ENCODE data around the gene CALN1. TPM values are rescaled to one million over a fixed set of nuclear protein-coding genes. Genes with fewer than 3 reads are reported as not detected.

The CALN1 gene
- total and polyA plus RNA-seq, 2 experiments from 2014 or later: 7.6 to 14.5 TPM

DNA sequence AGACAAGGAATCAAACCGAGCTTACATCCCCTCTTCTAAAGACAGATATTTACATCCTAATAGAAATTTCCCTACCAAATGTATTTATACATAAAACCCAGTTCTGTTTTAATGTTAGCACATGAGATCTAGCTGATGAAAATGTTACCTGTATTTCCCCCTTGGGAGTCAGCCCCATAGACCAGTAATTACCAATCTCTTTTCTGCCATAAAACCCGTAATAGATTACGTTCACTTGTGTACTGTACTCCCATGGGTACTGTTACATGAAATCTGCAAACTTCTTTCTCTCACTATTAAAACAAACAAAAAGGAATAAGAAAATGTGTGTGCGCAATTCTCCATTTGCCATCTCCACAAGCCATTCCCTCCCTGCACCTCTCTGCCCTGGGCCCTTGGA is 450.9 kb downstream of the CALN1 start:
- Mint-ChIP-seq H3K4me3 (no peak overlapping the region), H3K36me3 (ENCODE audit: low read depth) (0 out of 3 replicates have a peak, but pooled peaks cover 2% of the 10 kb centered on the region), H3K4me1 (no peaks in the 10 kb centered on the region), H3K9me3 (no peaks in the 10 kb centered on the region; the same call in 2 of the 3 replicates), H3K27ac (no peak overlapping the region), H3K27me3 (ENCODE audit: insufficient read depth, low read depth, poor library complexity) (no peaks in the 10 kb centered on the region)
- Histone ChIP-seq H3K4me2 (no peak overlapping the region), H3K4me1 (ENCODE audit: insufficient read depth) (no peaks in the 10 kb centered on the region), H3K4me3 (no peak overlapping the region), H3F3A (replicated peaks; ENCODE audit: low read depth) (no peaks in the 10 kb centered on the region), H3K27ac (ENCODE audit: low read depth) (no peak overlapping the region), H2AFZ (no peak overlapping the region), H3K79me2 (replicated peaks; ENCODE audit: insufficient read depth) (no peaks in the 10 kb centered on the region), H3K9me2 (ENCODE audit: insufficient read depth) (no peaks in the 10 kb centered on the region), H3K36me3 (ENCODE audit: insufficient read depth) (no peaks in the 10 kb centered on the region), H3K27me3 (ENCODE audit: insufficient read depth) (no peaks in the 10 kb centered on the region), H4K20me1 (replicated peaks; ENCODE audit: insufficient read depth) (no peaks in the 10 kb centered on the region)
- no peak for DNase-seq (ENCODE audit: low spot score)
- TF ChIP-seq STAT1 (IDR thresholded peaks at IDR 0.05; ENCODE audit: unreplicated experiment) (no peak), CREB1 (CRISPR knock-in tag; IDR thresholded peaks at IDR 0.05; ENCODE audit: low read depth) (no peak)
- no peak for ATAC-seq

DNA sequence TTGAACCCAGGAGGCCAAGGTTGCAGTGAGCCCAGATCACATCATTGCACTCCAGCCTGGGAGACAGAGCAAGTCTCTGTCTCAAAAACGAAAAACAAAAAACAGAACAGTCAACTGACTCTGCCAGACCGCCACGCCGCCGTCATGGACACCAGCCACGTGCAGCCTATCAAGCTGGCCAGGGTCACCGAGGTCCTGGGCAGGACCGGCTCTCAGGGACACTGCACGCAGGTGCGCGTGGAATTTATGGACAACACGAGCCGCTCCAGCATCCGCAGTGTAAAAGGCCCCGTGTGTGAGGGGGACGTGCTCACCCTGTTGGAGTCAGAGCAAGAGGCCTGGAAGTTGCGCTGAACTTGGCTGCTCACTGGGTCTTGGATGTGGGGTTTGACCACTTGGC is 470.0 kb downstream of the CALN1 start:
- Mint-ChIP-seq H3K27ac (no peak overlapping the region), H3K4me1 (peaks cover 9% of the 10 kb centered on the region), H3K9me3 (peaks cover 11% of the 10 kb centered on the region; the same call in 2 of the 3 replicates), H3K27me3 (ENCODE audit: insufficient read depth, low read depth, poor library complexity) (peaks cover 5% of the 10 kb centered on the region), H3K36me3 (ENCODE audit: low read depth) (peaks cover 11% of the 10 kb centered on the region; the same call in 1 of the 3 replicates), H3K4me3 (no peak overlapping the region)
- TF ChIP-seq CREB1 (CRISPR knock-in tag; IDR thresholded peaks at IDR 0.05; ENCODE audit: low read depth) (no peak), POLR2AphosphoS5 (IDR thresholded peaks at IDR 0.05; ENCODE audit: low read depth) (no peak), NANOG (IDR thresholded peaks at IDR 0.05; ENCODE audit: borderline replicate concordance) (no peak), ZNF331 (CRISPR knock-in tag; IDR thresholded peaks at IDR 0.05; ENCODE audit: low read depth) (no peak), EZH2 (IDR thresholded peaks at IDR 0.05; ENCODE audit: low read depth, unreplicated experiment) (no peak), ZNF114 (CRISPR knock-in tag; IDR thresholded peaks at IDR 0.05) (no peak)
- TF ChIP-seq, protein P1, sequence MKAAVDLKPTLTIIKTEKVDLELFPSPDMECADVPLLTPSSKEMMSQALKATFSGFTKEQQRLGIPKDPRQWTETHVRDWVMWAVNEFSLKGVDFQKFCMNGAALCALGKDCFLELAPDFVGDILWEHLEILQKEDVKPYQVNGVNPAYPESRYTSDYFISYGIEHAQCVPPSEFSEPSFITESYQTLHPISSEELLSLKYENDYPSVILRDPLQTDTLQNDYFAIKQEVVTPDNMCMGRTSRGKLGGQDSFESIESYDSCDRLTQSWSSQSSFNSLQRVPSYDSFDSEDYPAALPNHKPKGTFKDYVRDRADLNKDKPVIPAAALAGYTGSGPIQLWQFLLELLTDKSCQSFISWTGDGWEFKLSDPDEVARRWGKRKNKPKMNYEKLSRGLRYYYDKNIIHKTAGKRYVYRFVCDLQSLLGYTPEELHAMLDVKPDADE (IDR thresholded peaks at IDR 0.05): no peak
- Histone ChIP-seq H2AFZ (no peak overlapping the region), H3K27me3 (ENCODE audit: insufficient read depth) (no peaks in the 10 kb centered on the region), H3K9me2 (ENCODE audit: insufficient read depth) (0 out of 2 replicates have a peak, but pooled peaks cover 3% of the 10 kb centered on the region), H3F3A (replicated peaks; ENCODE audit: low read depth) (no peaks in the 10 kb centered on the region), H3K4me1 (ENCODE audit: insufficient read depth) (peaks cover 9% of the 10 kb centered on the region; the same call in 1 of the 2 replicates), H3K79me2 (replicated peaks; ENCODE audit: insufficient read depth) (no peaks in the 10 kb centered on the region), H3K4me2 (0 out of 2 replicates have a peak overlapping the region, but pooled peaks have one; percentile 27), H4K20me1 (replicated peaks; ENCODE audit: insufficient read depth) (no peaks in the 10 kb centered on the region), H3K4me3 (no peak overlapping the region), H3K27ac (ENCODE audit: low read depth) (no peak overlapping the region), H3K36me3 (ENCODE audit: insufficient read depth) (no peaks in the 10 kb centered on the region)
- ATAC-seq (no peak), DNase-seq (ENCODE audit: low spot score) (no peak)

DNA sequence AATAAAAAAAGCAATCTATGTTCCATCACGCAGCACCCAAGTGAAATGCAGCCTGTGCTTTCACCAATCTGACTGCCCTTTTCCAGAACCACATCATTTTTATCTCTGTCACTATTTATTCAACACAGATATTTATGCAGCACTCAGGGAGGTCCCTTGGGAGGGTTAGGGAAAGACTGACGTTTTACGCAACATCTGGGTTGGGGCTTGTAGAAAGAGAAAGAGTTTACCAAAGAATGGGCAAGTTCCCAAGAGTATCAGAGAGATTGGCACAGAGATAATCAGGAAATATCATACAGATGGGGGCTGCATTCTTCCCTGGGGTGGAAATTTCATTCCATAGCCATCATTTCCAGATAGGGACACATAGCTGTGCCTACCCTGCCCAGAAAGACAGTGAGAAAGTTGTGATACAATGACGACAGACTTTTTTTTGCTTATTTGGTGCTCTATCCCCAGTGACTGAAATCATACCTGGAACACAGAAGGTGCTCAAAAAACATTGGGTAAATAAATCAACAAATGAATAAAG is 474.2 kb downstream of the CALN1 start:
- Histone ChIP-seq H3K4me1 (ENCODE audit: insufficient read depth) (peaks cover 6% of the 10 kb centered on the region; the same call in 1 of the 2 replicates), H4K20me1 (replicated peaks; ENCODE audit: insufficient read depth) (no peaks in the 10 kb centered on the region), H3K4me2 (no peak overlapping the region), H2AFZ (no peak overlapping the region), H3K4me3 (no peak overlapping the region), H3K9me2 (ENCODE audit: insufficient read depth) (0 out of 2 replicates have a peak, but pooled peaks cover 2% of the 10 kb centered on the region), H3K36me3 (ENCODE audit: insufficient read depth) (no peaks in the 10 kb centered on the region), H3F3A (replicated peaks; ENCODE audit: low read depth) (no peaks in the 10 kb centered on the region), H3K79me2 (replicated peaks; ENCODE audit: insufficient read depth) (no peaks in the 10 kb centered on the region), H3K27me3 (ENCODE audit: insufficient read depth) (no peaks in the 10 kb centered on the region), H3K27ac (ENCODE audit: low read depth) (no peak overlapping the region)
- Mint-ChIP-seq H3K27ac (no peak overlapping the region), H3K27me3 (ENCODE audit: insufficient read depth, low read depth, poor library complexity) (peaks cover 7% of the 10 kb centered on the region), H3K9me3 (peaks cover 4% of the 10 kb centered on the region; the same call in 1 of the 3 replicates), H3K4me1 (peaks cover 8% of the 10 kb centered on the region), H3K4me3 (no peak overlapping the region), H3K36me3 (ENCODE audit: low read depth) (peaks cover 3% of the 10 kb centered on the region; the same call in 2 of the 3 replicates)
- ATAC-seq (no peak), DNase-seq (ENCODE audit: low spot score) (no peak)
- TF ChIP-seq NANOG (IDR thresholded peaks at IDR 0.05; ENCODE audit: borderline replicate concordance) (no peak), EZH2 (IDR thresholded peaks at IDR 0.05; ENCODE audit: low read depth, unreplicated experiment) (no peak), ZNF114 (CRISPR knock-in tag; IDR thresholded peaks at IDR 0.05) (no peak), JUNB (IDR thresholded peaks at IDR 0.05; ENCODE audit: unreplicated experiment) (no peak), CREB1 (CRISPR knock-in tag; IDR thresholded peaks at IDR 0.05; ENCODE audit: low read depth) (no peak), POLR2AphosphoS5 (IDR thresholded peaks at IDR 0.05; ENCODE audit: low read depth) (no peak), ZNF331 (CRISPR knock-in tag; IDR thresholded peaks at IDR 0.05; ENCODE audit: low read depth) (no peak), STAT1 (IDR thresholded peaks at IDR 0.05; ENCODE audit: unreplicated experiment) (no peak)
- TF ChIP-seq, protein P1 (IDR thresholded peaks at IDR 0.05): no peak
- TF ChIP-seq, protein P2, sequence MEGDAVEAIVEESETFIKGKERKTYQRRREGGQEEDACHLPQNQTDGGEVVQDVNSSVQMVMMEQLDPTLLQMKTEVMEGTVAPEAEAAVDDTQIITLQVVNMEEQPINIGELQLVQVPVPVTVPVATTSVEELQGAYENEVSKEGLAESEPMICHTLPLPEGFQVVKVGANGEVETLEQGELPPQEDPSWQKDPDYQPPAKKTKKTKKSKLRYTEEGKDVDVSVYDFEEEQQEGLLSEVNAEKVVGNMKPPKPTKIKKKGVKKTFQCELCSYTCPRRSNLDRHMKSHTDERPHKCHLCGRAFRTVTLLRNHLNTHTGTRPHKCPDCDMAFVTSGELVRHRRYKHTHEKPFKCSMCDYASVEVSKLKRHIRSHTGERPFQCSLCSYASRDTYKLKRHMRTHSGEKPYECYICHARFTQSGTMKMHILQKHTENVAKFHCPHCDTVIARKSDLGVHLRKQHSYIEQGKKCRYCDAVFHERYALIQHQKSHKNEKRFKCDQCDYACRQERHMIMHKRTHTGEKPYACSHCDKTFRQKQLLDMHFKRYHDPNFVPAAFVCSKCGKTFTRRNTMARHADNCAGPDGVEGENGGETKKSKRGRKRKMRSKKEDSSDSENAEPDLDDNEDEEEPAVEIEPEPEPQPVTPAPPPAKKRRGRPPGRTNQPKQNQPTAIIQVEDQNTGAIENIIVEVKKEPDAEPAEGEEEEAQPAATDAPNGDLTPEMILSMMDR (conservative IDR thresholded peaks at IDR 0.05; ENCODE audit: low read depth in 2 of 2): no peak

Measured in GM23338 (cell line).